Fibroblast of the conjunctiva (primary cell): Measurements from ENCODE around the gene RPL11.
"Not testable (repeated sequence)": the region's sequence is repeated elsewhere in the genome, so short reads cannot be mapped to it uniquely, and the experiment has no call there.

ENCODE experiments used
- DNase-seq: peaks from one replicate; pipeline ENCODE4 v3.0.0-alpha.2; 2010; ENCODE audit warnings: low read depth

The RPL11 gene

GRCh38 chr1:23685197-23685596 lies 6.4 kb upstream of the RPL11 start:
- not testable (repeated sequence) for DNase-seq

DNA sequence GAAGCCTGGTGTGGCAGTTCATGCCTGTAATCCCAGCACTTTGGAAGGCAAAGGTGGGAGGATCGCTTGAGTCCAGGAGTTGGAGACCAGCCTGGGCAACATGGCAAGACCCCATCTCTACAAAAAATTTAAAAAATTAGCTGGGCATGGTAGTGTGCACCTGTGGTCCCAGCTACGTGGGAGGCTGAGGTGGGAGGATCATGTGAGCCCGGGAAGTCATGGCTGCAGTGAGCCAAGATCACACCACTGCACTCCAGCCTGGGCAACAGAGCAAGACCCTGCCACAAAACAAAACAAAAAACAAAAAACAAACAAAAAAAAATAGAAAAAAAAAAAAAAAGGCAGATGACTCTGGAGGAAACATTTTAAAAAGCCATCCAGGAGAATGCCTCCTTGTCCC lies 3.9 kb upstream of the RPL11 start:
- DNase-seq: not testable (repeated sequence)

- DNase-seq: not testable (repeated sequence)
These were observed 3.3 kb upstream of the RPL11 start for GRCh38 chr1:23688281-23688680.

- DNase-seq: no peak
These were observed 784 bp downstream of the RPL11 start for GRCh38 chr1:23692308-23692871.

DNA sequence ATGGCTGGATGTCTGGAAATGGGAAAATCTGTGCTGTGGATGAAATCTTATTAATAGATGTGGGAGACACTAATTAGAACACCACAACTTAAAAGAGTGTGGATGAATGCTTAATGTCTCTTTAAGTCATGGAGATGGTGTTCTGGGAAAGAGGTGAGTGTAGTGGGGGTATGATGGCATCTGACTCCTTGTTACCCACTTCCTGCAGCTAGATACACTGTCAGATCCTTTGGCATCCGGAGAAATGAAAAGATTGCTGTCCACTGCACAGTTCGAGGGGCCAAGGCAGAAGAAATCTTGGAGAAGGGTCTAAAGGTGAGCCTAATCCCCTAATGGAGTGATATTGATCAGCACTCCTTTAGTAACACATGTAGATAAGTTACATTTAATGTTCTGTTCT lies 2.0 kb downstream of the RPL11 start:
- no peak for DNase-seq

GRCh38 chr1:23694371-23694770 lies 2.8 kb downstream of the RPL11 start:
- no peak for DNase-seq

DNA sequence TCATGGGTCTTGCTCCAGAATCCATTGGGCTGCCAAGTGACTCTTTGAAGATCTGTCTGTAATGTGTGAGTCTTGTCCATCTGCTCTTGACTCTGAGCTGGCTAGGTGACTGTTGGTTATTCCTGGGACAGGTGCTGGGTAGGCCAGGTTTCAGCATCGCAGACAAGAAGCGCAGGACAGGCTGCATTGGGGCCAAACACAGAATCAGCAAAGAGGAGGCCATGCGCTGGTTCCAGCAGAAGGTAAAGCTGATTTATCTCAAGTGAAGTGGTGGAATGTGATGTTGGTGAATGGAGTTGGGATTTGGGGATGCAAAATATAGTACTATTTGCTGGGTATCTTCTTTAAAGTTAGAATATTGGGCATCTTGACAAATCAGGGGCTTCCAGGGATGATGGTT lies 4.1 kb downstream of the RPL11 start:
- DNase-seq: no peak

- DNase-seq: no peak
These were observed 4.9 kb downstream of the RPL11 start for GRCh38 chr1:23696335-23696989.

GRCh38 chr1:23698466-23698865 lies 6.9 kb downstream of the RPL11 start:
- no peak for DNase-seq

GRCh38 chr1:23699280-23700179 lies 7.9 kb downstream of the RPL11 start:
- DNase-seq: no peak

DNA sequence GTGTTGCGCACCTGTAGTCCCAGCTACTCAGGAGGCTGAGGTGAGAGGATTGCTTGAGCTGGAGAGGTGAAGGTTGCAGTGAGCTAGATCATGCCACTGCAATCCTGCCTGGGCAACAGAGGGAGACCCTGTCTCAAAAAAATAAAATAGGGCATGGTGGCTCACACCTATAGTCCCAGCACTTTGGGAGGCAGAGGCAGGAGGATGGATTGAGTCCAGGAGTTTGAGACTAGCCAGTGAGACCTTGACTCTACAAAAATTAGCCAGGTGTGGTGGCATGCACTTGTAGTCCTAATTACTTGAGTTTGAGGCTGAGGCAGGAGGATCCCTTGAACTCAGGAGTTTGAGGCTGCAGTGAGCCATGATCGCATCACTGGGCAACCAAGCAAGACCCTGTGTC lies 9.7 kb downstream of the RPL11 start:
- DNase-seq: no peak

DNA sequence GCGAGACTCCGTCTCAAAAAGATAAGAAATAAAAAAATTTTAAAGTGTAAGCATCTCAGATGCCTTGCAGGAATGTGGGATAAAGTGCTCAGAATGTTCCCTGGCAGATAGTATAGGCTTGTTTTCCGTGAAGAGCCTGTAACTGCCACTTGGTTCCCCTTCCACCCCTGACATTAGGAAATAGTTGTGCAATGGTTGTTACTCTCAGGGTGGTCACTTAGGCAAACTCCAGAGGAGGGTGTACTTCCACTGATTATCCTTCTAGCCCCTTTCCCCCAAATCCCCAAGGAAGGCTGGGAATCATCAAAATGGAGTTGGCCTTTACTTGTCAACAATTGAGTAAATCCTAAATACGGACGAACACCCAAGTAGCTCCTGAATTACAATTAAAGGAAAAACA lies 10.4 kb downstream of the RPL11 start:
- no peak for DNase-seq

GRCh38 chr1:23704834-23705495 lies 13.4 kb downstream of the RPL11 start:
- DNase-seq: no peak

DNA sequence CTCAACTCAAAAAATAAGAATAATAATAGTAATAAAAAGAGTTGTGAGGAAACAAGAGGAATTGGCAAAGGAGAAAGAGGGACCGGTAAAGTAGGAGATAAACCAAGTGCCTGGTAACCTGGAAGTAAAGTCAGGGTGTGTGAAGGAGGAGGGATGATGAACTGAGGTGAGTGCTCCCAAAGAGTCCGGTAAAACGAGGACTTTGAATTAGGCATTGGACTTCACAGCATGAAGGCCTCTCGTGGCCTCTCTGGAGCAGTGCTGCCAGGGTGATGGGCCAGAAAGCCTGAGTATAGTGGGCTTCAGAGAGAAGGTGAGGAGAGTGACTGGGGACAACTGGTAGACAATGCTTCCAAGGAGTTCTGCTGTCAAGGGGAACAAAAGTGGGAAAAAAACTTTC lies 17.6 kb downstream of the RPL11 start:
- DNase-seq: no peak

DNA sequence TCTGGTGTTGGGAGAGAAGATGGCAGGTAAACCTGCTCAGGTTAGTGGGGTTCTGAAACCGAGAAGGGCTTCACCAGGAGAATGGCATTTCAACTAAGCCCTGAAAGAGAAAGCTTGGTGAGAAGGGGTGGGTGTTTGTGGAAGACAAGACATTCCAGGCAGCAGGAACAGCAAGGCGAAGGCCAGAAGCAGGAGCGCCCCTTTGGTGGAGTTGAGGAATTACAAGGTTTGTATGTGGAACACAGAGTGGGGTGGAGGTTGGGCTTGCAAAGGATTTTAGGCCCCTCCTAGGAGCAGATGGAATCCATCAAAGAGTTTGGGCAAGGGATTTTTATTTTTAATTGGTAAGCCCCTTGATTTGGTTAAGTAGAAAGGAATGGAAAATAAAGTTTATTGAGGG lies 26.9 kb downstream of the RPL11 start:
- DNase-seq: no peak

- DNase-seq: no peak
These were observed 27.7 kb downstream of the RPL11 start for GRCh38 chr1:23719162-23719820.

GRCh38 chr1:23720256-23720995 lies 28.8 kb downstream of the RPL11 start:
- DNase-seq: no peak

DNA sequence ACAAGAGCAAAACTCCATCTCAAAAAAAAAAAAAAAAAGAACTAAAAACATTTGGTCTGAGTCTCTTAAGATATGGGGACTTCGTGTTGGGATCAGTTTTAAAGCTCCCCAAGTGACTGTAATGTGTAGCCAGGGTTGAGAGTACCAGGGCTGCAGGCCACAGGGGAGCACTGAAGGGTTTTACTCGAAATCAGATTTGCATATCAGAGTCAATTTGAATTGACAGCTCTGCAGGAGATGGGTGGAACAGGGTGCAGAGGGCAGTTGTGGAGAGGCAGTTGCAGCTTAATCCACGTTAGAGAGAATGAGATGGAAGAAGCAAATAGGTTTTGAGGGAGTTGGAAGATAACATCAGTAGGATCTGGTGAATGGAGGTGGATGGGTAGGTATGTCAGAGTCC lies 31.0 kb downstream of the RPL11 start:
- no peak for DNase-seq

GRCh38 chr1:23726686-23727085 lies 35.1 kb downstream of the RPL11 start:
- DNase-seq: no peak

- DNase-seq: peak; percentile 62
These were observed 35.8 kb downstream of the RPL11 start for GRCh38 chr1:23727362-23727811.
